Stimulated activated CD8-positive, alpha-beta memory T cell treated with anti-CD3 and anti-CD28 coated beads, Interleukin-12 subunit alpha, Interleukin-12 subunit beta, amount 100 ng/mL, for 24 hours (primary cell): Measurements from ENCODE around the gene THAP4.
A peak's percentile ranks its signal among the peaks of the same experiment; 100 is the strongest.

ENCODE experiments used
- DNase-seq: peaks from one replicate; pipeline ENCODE4 v3.0.0-alpha.2; 2020; ENCODE audit errors: extremely low read depth

The THAP4 gene

DNA sequence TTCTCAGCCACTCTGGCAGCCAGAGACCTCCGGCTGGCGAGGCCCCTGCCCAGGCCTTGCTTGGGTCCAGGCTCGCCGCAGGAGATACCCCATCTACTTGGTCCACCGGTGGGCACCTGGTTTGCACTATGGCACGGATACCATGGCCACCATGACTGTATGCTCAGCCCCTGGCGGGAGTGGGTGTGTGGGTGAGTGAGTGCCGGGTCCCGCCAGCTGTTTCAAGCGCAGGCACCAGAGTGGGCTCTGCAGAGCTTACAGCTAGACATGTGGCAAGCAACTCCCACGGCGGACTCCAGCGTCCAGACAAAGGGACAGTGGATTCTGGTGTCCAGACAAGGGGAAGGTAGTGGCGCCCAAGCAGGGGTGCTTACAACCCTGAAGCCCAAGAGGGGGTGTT is 2.0 kb upstream of the THAP4 start:
- no peak for DNase-seq

GRCh38 chr2:241637795-241638660 is 1.1 kb upstream of the THAP4 start:
- no peak for DNase-seq

- no peak for DNase-seq
Observed at GRCh38 chr2:241636182-241637017, 558 bp downstream of the THAP4 start.

DNA sequence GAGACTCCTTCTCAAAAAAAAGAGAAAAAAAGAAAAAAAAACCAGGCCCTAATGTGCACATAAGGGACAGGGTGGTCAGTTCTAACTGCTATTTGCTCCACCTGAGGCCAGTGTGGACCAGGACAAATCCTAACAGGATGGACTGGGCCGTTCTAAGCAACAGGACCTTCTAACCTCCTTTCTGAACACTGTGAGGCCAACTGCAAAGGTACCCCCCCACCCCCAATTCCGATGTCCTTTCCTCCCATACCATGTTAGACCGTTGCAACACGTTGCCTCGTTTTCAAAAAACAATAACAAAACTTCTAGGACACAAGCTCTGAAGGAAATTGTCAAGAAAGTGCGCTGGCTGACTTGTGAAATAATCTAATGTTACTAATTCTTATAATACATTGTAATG is 1.2 kb downstream of the THAP4 start:
- no peak for DNase-seq

- no peak for DNase-seq
Observed at GRCh38 chr2:241633561-241633960, 3.4 kb downstream of the THAP4 start.

DNA sequence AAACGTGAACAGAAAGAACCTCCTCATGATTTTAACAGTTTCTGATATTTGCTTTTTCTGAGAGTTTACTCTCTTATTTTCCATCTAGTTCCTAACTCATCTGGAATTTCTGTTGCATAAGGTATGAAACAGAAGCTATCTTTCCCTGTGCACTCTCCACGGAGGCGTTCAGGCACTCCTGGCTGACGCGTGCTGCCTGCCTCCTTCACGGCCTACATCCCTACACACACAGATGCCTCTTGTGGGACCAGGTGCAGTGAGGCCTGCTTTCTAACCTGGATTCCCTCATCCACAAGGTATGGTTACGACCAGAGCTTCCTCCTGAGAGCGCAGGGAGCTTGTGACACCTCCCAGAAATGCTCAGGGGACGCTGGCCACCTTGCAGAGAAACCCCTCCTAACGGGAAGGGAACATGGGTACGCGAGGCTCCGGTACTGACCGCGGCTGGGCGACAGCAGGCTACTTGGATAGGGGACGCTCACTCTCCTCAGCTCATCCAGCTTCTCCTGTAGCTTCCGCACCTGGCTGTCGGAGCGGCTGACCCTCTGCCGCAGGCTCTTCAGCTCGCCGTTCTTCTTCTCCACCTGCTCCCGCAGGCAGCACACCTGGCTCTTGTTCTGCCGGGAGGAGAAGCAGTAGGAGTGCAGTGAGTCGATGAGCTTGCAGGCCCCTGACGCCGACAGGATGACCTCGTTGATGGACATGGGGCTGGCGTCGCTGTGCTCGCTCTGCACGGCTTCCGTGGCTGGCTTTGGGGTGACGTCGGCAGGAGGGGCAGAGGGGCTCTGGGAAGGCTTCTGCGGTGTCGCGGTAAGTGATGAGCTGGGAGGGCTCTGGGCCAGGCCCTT is 4.3 kb downstream of the THAP4 start:
- DNase-seq = no peak

DNA sequence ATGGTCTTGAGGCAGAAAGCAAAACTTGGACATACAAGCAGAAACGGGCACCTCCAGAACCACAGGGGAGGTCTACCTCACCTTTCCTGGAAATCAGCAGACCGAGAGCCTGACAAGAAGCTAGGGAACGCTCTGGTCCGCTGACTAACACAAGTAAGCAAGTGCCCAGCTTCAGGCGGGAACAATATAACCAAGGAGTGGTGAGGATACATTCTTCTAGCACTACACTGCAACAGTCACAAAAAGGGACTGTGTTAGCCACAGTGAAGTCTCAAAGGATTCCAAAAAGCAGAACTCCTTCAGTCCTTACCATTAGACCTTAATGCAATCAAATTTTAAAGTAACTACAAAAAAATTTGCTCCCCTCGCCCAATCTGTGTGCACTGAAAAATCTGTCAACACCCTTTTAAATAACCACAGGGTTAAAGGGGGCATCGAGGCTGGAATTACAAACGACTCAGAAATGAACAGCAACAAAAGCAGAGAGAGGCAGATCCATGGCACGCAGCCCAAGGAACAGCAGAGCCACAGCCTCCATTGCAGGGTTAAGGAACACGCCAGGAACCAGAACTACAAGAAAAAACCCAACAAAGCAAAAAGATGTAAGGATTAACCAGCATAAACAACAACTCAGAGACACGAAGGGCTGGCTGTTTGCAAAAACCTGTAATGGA is 7.1 kb downstream of the THAP4 start:
- DNase-seq = no peak

GRCh38 chr2:241627675-241628074 is 9.3 kb downstream of the THAP4 start:
- no peak for DNase-seq

DNA sequence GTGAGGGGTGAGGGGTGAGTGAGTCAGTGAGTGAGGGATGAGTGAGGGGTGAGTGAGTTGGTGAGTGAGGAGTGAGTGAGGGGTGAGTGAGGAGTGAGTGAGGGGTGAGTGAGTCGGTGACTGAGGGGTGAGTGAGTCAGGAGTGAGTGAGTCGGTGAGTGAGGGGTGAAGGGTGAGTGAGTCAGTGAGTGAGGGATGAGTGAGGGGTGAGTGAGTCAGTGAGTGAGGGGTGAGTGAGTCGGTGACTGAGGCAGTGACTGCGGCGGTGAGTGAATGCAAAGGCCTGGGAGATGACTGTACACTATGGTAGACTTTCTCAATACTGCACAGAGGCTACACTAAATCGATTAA is 16.6 kb downstream of the THAP4 start:
- DNase-seq = peak; percentile 36

DNA sequence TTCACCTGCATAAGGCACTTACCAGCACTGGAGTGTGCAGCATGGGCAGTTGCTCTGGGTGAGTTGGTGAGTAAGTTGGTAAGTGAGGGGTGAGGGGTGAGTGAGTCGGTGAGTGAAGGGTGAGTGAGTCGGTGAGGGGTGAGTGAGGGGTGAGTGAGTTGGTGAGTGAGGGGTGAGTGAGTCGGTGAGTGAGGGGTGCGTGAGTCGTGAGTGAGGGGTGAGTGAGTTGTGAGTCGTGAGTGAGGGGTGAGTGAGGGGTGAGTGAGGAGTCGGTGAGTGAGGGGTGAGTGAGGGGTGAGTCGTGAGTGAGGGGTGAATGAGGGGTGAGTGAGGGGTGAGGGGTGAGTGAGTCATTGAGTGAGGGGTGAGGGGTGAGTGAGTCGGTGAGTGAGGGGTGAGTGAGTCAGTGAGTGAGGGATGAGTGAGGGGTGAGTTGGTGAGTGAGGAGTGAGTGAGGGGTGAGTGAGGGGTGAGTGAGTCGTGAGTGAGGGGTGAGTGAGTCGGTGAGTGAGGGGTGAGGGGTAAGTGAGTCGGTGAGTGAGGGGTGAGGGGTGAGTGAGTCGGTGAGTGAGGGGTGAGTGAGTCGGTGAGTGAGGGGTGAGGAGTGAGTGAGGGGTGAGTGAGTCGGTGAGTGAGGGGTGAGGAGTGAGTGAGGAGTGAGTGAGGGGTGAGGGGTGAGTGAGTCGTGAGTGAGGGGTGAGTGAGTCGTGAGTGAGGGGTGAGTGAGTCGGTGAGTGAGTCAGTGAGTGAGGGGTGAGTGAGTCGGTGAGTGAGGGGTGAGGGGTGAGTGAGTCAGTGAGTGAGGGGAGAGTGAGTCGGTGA is 17.1 kb downstream of the THAP4 start:
- DNase-seq = no peak

GRCh38 chr2:241618829-241619228 is 18.1 kb downstream of the THAP4 start:
- no peak for DNase-seq

DNA sequence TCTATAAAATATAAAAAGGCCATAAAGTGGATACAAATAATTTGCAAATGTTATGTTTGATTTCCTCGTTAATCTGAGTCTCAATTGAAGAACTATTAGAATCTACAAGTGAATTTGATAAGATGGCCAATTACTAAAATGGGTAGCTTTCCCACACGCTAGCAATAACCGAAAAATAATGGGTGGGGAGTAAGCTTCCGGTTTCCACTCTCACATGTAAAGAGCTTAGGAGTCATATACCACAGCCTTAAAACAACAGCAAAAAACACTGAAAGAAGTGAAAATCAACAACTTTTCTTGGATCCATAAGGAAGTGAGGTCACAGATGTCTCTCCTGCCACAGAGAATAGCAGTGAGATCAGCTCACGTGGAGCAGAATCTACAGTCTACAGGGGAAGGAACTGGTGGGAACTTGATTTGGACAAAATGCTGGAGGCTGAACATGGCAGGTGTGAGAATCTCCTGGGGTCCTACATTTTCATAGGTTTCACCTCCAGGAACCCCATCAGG is 18.6 kb downstream of the THAP4 start:
- DNase-seq = no peak

GRCh38 chr2:241617431-241618154 is 19.4 kb downstream of the THAP4 start:
- no peak for DNase-seq

GRCh38 chr2:241616168-241617125 is 20.5 kb downstream of the THAP4 start:
- DNase-seq = no peak

DNA sequence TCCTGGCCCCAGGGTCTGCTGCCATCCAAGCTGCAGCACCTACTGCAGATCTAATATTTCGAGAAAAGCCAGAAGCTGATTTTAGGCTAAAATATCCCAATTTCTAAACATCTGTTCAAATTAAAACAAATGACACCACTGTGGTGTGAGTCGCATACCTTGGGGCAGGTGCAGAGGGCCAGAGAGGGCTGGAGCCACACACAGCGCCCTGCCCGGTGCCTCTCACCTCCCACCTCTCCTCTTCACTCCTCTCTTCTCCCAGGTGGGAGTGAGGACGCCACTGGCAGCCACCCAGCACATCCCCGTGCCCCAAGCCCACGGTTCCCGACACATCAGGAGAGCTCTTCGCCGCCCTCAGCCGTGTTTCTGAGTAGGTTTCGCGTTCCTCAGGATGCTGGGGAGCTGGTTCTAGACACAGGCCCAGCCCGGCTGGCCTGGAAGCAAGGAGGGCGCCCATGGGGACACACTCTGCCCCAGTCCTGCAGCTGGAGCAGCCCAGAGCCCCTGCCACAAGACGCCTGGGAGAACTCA is 21.4 kb downstream of the THAP4 start:
- no peak for DNase-seq

GRCh38 chr2:241615041-241615440 is 21.9 kb downstream of the THAP4 start:
- no peak for DNase-seq

DNA sequence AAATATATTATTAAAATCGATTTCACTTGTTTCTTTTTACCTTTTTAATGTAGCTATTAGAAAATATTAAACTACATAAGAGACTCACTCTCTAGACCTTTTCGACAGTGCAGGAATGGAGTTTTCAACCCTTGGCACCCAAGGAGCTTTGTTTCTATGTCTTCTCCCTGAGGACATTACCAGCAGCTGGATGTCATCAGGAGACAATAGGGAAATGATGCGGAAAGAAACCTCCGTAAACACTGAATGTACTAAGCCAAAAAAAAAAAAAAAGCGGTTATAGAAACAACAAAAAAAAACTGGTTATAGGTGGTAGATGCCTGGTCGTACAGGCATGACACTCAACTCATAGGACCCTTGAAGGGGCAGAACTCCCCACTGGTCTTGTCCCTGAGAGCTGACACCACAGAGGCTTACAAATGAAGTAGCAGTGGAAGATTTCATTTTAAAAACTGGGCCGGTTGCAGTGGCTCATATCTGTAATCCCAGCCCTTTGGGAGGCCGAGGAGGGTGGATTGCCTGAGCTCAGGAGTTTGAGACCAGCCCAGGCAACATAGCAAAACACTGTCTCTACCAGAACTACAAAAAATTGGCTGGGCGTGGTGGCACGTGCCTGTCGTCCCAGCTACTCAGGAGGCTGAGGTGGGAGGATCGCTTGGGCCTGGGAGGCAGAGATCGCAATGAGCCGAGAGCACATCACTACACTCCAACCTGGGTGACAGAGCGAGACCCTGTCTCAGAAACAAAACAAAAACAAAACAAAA is 23.8 kb downstream of the THAP4 start:
- no peak for DNase-seq
